Measurements from ENCODE around the gene SLC16A3.

GRCh38 chr17:82246365-82247181 is 17.7 kb downstream of the SLC16A3 start:
- TF ChIP-seq GLIS2 (tag by site-specific recombination; IDR thresholded peaks at IDR 0.05) (peak; percentile 75; the same call in 1 of the 2 replicates), CTCF (tag by site-specific recombination; IDR thresholded peaks at IDR 0.05) (no peak), ZNF645 (tag by site-specific recombination; IDR thresholded peaks at IDR 0.05) (no peak), PRDM4 (tag by site-specific recombination; IDR thresholded peaks at IDR 0.05) (no peak), ZNF792 (tag by site-specific recombination; IDR thresholded peaks at IDR 0.05) (no peak), ZNF416 (tag by site-specific recombination; IDR thresholded peaks at IDR 0.05) (no peak), PBX3 (CRISPR knock-in tag; IDR thresholded peaks at IDR 0.05) (no peak), ZNF26 (tag by site-specific recombination; IDR thresholded peaks at IDR 0.05) (no peak)

Data from HEK293 (cell line).